Activated naive CD4-positive, alpha-beta T cell treated with anti-CD3 and anti-CD28 coated beads, Interleukin-2, amount 50 U/mL, for 24 hours (primary cell): Measurements from ENCODE around the gene CD37.

Experiments
- H3K27ac Mint-ChIP-seq: one replicate; pipeline ENCODE4 v1.8.0; 2021; ENCODE audit warnings: mild to moderate bottlenecking, mixed read lengths
- H3K27me3 Mint-ChIP-seq: one replicate; pipeline ENCODE4 v1.8.0; 2021; ENCODE audit warnings: mixed read lengths
- H3K36me3 Mint-ChIP-seq: one replicate; pipeline ENCODE4 v1.8.0; 2021; ENCODE audit warnings: mixed read lengths
- H3K4me1 Mint-ChIP-seq: one replicate; pipeline ENCODE4 v1.8.0; 2021; ENCODE audit warnings: mixed read lengths
- H3K4me3 Mint-ChIP-seq: one replicate; pipeline ENCODE4 v1.8.0; 2021; ENCODE audit warnings: mild to moderate bottlenecking, mixed read lengths
- H3K9me3 Mint-ChIP-seq: one replicate; pipeline ENCODE4 v1.8.0; 2021; ENCODE audit warnings: mixed read lengths

The CD37 gene

GRCh38 chr19:49378512-49378911, 43.3 kb downstream of the CD37 start:
- H3K9me3 Mint-ChIP-seq = peaks cover 4% of the 10 kb centered on the region
- no peaks in the 10 kb centered on the region for H3K4me1 Mint-ChIP-seq
- H3K27ac Mint-ChIP-seq = no peak overlapping the region
- H3K36me3 Mint-ChIP-seq = peaks cover 2% of the 10 kb centered on the region
- H3K4me3 Mint-ChIP-seq = no peak overlapping the region
- peaks cover 3% of the 10 kb centered on the region for H3K27me3 Mint-ChIP-seq

DNA sequence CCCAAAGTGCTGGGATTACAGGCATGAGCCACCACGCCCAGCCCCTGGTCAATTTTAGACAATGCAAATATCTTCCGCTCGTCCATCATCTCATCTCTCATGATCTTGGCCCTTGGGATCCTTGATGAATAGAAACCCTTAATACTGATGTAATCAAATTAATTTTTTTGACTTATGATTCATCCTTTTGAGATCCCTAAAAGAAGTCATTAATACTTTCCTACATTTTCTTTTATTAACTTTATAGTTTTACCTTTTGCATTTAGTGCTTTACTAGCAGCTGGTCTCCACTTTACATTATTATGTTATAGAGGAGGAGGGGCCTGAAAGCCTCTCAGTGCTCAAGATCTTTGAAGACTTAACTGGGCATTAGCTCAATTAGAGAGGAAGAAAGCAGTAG, 45.2 kb downstream of the CD37 start:
- Mint-ChIP-seq H3K4me1 (no peaks in the 10 kb centered on the region), H3K27me3 (peaks cover 3% of the 10 kb centered on the region), H3K9me3 (peaks cover 4% of the 10 kb centered on the region), H3K36me3 (peaks cover 2% of the 10 kb centered on the region), H3K27ac (no peak overlapping the region), H3K4me3 (no peak overlapping the region)

DNA sequence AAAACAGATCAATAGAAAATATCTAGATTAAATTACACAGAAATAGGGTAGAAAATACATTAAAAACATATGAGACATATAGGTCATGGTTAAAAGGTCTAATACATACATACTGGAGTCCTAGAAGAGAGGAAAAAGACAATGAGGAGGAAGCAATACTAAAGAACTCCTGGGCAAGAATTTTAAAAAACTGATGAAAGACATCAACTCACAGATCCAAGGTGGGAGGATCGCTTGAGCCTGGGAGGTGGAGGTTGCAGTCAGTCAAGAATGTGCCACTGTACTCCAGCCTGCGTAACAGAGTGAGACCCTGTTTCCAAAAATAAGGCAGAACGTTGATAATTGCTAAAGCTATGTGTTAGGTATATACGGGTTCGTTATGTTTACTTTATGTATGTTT, 47.4 kb downstream of the CD37 start:
- H3K27ac Mint-ChIP-seq = no peak overlapping the region
- H3K4me1 Mint-ChIP-seq = peaks cover 4% of the 10 kb centered on the region
- H3K36me3 Mint-ChIP-seq = peaks cover 2% of the 10 kb centered on the region
- H3K27me3 Mint-ChIP-seq = peaks cover 2% of the 10 kb centered on the region
- peaks cover 4% of the 10 kb centered on the region for H3K9me3 Mint-ChIP-seq
- H3K4me3 Mint-ChIP-seq = no peak overlapping the region

DNA sequence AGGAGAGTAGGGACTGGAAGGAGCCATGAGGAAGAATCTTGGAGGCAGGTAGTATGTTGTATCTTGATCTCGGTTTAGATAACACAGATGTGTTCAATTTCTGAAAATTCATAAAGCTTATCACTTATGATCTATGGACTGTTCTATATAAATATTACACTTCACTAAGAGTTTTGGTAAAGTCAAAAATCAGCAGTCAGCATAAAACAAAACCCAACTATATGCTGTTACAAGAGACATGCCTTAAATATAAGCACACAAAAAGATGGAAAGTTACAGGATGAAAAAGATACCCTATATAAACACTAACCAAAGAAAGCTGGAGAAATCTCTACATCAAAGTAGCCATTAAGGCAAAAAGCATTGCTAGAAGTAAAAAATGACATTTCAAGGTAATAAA, 48.4 kb downstream of the CD37 start:
- peaks cover under 1% of the 10 kb centered on the region for H3K27me3 Mint-ChIP-seq
- peaks cover 4% of the 10 kb centered on the region for H3K4me1 Mint-ChIP-seq
- H3K36me3 Mint-ChIP-seq = peaks cover 2% of the 10 kb centered on the region
- H3K27ac Mint-ChIP-seq = peak overlapping the region; percentile 25
- H3K9me3 Mint-ChIP-seq = peaks cover 4% of the 10 kb centered on the region
- no peak overlapping the region for H3K4me3 Mint-ChIP-seq

GRCh38 chr19:49387936-49388372, 52.7 kb downstream of the CD37 start, which contains the start of gene KASH5:
Gene KASH5, plus strand, starts transcription at chr19:49388249. Its CDS starts 2,635 bp downstream, at chr19:49390884.
- Mint-ChIP-seq H3K27ac (peak within 1 kb of the TSS; percentile 76), H3K36me3 (no peaks in the 10 kb centered on the region), H3K9me3 (no peaks in the 10 kb centered on the region), H3K4me3 (peak within 1 kb of the TSS; percentile 55), H3K4me1 (peaks cover 8% of the 10 kb centered on the region), H3K27me3 (no peaks in the 10 kb centered on the region)

DNA sequence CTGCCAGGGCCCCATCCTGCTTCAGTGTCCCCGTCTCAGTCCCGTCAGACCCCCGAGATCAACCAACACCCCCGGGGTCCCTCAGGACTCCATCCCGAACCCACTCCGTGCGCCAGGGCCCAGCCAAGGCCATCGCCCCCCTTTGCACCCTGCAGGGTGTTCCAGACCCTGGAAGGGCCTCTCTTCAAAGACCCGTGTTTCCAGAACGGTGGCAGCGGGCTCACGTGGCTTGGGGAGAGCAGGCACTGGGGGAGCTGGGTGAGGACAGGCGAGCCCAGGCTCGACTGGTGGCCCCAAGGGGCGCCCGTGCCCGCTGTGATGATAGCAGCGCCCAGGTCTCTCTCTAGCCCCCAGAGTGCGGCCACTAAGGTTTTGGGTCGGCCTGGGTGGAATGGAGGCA, 54.2 kb downstream of the CD37 start:
- Mint-ChIP-seq H3K36me3 (no peaks in the 10 kb centered on the region), H3K4me1 (peaks cover 8% of the 10 kb centered on the region), H3K9me3 (no peaks in the 10 kb centered on the region), H3K27me3 (no peaks in the 10 kb centered on the region), H3K27ac (no peak overlapping the region), H3K4me3 (no peak overlapping the region)
